GM12878 (cell line): ENCODE results near the gene LORICRIN.
A peak's percentile ranks its signal among the peaks of the same experiment; 100 is the strongest.

Experiments used
- CHD1 ChIP-seq: IDR thresholded peaks from 2 replicates; pipeline ENCODE4 v1.6.1; 2012; ENCODE audit warnings: low read depth, low read length, improper control_type of control experiment
- CTCF ChIP-seq, 3 experiments: IDR thresholded peaks in 2 of 3; conservative IDR thresholded peaks in 1 of 3; 2 replicates each; pipeline ENCODE4 v1.5.1; 2011; ENCODE audit warnings: low read depth in 3 of 3, low read length in 3 of 3, mild to moderate bottlenecking in 3 of 3, control low read depth in 2 of 3, moderate library complexity in 2 of 3, inconsistent platforms in 1 of 3, mixed read lengths in 1 of 3; ENCODE audit not compliant: control insufficient read depth in 2 of 3, insufficient read depth in 1 of 3; ENCODE audit errors: extremely low read depth in 1 of 3

GRCh38 chr1:153288634-153289275 lies 29.3 kb downstream of the LORICRIN start:
- TF ChIP-seq CTCF (IDR thresholded peaks at IDR 0.05 in 2 of 3, conservative IDR thresholded peaks at IDR 0.05 in 1 of 3; ENCODE audit: control insufficient read depth in 2 of 3, extremely low read depth in 1 of 3, insufficient read depth in 1 of 3, low read depth in 3 of 3, low read length in 3 of 3) (peak; percentile 61 to 86 (median 78)), CHD1 (no peak)
